Measurements from ENCODE around the gene MAPT. TPM values are rescaled to one million over a fixed set of nuclear protein-coding genes. Genes with fewer than 3 reads are reported as not detected.

MAPT gene
- total RNA-seq, 1 experiment from 2014 or later = 1.6 TPM

DNA sequence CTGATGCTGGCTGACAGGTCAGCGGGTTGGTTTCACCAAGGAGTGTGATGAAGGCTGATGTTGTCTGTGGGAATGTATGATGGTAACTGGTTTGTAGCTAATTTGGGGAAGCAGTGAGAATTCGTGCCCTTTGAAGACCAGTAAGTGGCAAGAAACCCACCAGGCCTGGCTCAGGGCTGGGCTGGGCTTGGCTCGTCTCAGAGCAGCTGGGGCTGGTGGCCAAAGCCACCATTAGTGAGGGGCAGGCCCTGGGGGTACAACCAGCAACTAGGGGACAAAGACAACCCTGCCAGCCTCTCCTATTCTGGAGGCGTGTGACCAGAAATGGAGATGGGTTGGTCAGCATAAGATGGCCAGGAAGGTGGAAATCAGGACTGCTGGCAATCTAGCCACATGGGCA lies 91.7 kb downstream of the MAPT start:
- Mint-ChIP-seq H3K36me3 (ENCODE audit: insufficient read depth, unreplicated experiment) (no peaks in the 10 kb centered on the region), H3K4me3 (ENCODE audit: low read depth, unreplicated experiment) (no peak overlapping the region), H3K27ac (ENCODE audit: unreplicated experiment) (no peak overlapping the region), H3K9me3 (ENCODE audit: low read depth, unreplicated experiment) (no peaks in the 10 kb centered on the region), H3K4me1 (ENCODE audit: low read depth, unreplicated experiment) (no peaks in the 10 kb centered on the region), H3K27me3 (ENCODE audit: unreplicated experiment) (peaks cover 92% of the 10 kb centered on the region)
- TF ChIP-seq, protein P1, sequence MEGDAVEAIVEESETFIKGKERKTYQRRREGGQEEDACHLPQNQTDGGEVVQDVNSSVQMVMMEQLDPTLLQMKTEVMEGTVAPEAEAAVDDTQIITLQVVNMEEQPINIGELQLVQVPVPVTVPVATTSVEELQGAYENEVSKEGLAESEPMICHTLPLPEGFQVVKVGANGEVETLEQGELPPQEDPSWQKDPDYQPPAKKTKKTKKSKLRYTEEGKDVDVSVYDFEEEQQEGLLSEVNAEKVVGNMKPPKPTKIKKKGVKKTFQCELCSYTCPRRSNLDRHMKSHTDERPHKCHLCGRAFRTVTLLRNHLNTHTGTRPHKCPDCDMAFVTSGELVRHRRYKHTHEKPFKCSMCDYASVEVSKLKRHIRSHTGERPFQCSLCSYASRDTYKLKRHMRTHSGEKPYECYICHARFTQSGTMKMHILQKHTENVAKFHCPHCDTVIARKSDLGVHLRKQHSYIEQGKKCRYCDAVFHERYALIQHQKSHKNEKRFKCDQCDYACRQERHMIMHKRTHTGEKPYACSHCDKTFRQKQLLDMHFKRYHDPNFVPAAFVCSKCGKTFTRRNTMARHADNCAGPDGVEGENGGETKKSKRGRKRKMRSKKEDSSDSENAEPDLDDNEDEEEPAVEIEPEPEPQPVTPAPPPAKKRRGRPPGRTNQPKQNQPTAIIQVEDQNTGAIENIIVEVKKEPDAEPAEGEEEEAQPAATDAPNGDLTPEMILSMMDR (IDR thresholded peaks at IDR 0.05; ENCODE audit: unreplicated experiment) = no peak
- intact Hi-C loops (cut with micrococcal nuclease; ENCODE audit: unreplicated experiment) = no loop called here
- no peak for DNase-seq
- CTCF ChIA-PET = no interaction called here
- BruUV-seq (replicated peaks) = no TSS peak

DNA sequence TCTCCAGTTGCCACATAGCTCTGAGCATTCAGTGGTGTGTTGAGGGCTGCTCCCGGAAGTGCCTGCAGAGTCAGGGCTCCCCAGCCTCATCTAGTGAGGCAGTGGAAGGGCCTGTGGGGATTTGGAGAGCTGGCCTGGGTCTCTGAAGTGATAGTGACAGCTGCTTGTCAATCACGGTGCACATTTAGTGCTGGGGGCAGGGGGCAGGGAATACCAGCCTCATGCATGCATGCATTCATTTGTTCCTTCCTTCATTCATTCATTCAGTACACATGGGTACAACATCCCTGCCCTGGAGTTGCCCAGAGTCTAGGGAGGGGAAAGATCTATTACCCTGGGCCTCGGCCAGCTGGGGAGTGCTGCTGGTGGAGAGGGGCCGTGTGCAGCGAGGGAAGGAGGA lies 93.4 kb downstream of the MAPT start:
- intact Hi-C loops (cut with micrococcal nuclease; ENCODE audit: unreplicated experiment) = no loop called here
- no peaks in the 10 kb centered on the region for H3K36me3 Mint-ChIP-seq (ENCODE audit: insufficient read depth, unreplicated experiment)
- H3K4me3 Mint-ChIP-seq (ENCODE audit: low read depth, unreplicated experiment) = no peak overlapping the region
- no peaks in the 10 kb centered on the region for H3K4me1 Mint-ChIP-seq (ENCODE audit: low read depth, unreplicated experiment)
- no peaks in the 10 kb centered on the region for H3K9me3 Mint-ChIP-seq (ENCODE audit: low read depth, unreplicated experiment)
- peaks cover 83% of the 10 kb centered on the region for H3K27me3 Mint-ChIP-seq (ENCODE audit: unreplicated experiment)
- H3K27ac Mint-ChIP-seq (ENCODE audit: unreplicated experiment) = no peak overlapping the region
- DNase-seq = no peak
- no TSS peak for BruUV-seq (replicated peaks)
- TF ChIP-seq, protein P1 (IDR thresholded peaks at IDR 0.05; ENCODE audit: unreplicated experiment) = no peak
- CTCF ChIA-PET = interaction anchor here (0.5 to 1.3 kb wide), 2 partner anchors 41 to 996 kb away, joined by 4 to 5 read pairs; no protein-coding TSS in a partner anchor

DNA sequence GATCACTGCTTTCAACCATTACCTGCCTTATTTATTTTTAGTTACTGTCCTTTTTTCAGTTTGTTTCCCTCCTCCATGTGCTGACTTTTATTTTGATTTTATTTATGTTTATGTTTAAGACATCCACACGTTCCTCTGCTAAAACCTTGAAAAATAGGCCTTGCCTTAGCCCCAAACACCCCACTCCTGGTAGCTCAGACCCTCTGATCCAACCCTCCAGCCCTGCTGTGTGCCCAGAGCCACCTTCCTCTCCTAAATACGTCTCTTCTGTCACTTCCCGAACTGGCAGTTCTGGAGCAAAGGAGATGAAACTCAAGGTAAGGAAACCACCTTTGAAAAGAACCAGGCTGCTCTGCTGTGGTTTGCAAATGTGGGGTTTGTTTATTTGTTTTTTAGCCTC lies 95.4 kb downstream of the MAPT start:
- no peaks in the 10 kb centered on the region for H3K36me3 Mint-ChIP-seq (ENCODE audit: insufficient read depth, unreplicated experiment)
- no peak overlapping the region for H3K4me3 Mint-ChIP-seq (ENCODE audit: low read depth, unreplicated experiment)

DNA sequence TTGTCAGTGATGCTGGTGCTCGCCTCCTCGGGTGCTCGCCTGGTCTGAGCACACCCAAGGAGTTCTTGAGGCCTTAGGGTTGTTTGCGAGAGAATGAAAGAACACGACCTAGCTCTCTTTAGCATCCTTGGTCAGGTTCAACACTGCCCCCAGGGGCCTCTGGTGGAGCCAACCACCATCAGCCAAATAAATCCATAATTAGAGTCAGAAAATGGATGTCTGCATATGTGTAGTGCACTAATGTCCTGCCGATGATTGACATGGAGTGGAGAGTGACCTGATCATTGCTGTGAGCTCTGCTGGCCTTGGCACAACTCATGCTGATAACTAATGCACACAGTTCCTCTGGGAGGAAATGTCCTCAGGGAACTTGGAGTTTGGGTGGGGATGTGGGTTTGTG lies 96.5 kb downstream of the MAPT start:
- Mint-ChIP-seq H3K36me3 (ENCODE audit: insufficient read depth, unreplicated experiment) (no peaks in the 10 kb centered on the region), H3K4me3 (ENCODE audit: low read depth, unreplicated experiment) (no peak overlapping the region), H3K27me3 (ENCODE audit: unreplicated experiment) (peaks cover 68% of the 10 kb centered on the region), H3K4me1 (ENCODE audit: low read depth, unreplicated experiment) (no peaks in the 10 kb centered on the region), H3K9me3 (ENCODE audit: low read depth, unreplicated experiment) (no peaks in the 10 kb centered on the region), H3K27ac (ENCODE audit: unreplicated experiment) (no peak overlapping the region)
- TF ChIP-seq, protein P1 (IDR thresholded peaks at IDR 0.05; ENCODE audit: unreplicated experiment) = no peak
- DNase-seq = no peak
- intact Hi-C loops (cut with micrococcal nuclease; ENCODE audit: unreplicated experiment) = no loop called here
- CTCF ChIA-PET = interaction anchor here (0.7 kb wide), 1 partner anchor 761 kb away, joined by 3 read pairs; no protein-coding TSS in a partner anchor
- no TSS peak for BruUV-seq (replicated peaks)

More for the DNA sequence above, 95.4 kb downstream of the MAPT start:
- Mint-ChIP-seq H3K27me3 (ENCODE audit: unreplicated experiment) (peaks cover 68% of the 10 kb centered on the region), H3K4me1 (ENCODE audit: low read depth, unreplicated experiment) (no peaks in the 10 kb centered on the region), H3K27ac (ENCODE audit: unreplicated experiment) (no peak overlapping the region), H3K9me3 (ENCODE audit: low read depth, unreplicated experiment) (no peaks in the 10 kb centered on the region)
- no TSS peak for BruUV-seq (replicated peaks)
- no peak for DNase-seq
- intact Hi-C loops (cut with micrococcal nuclease; ENCODE audit: unreplicated experiment) = no loop called here
- TF ChIP-seq, protein P1 (IDR thresholded peaks at IDR 0.05; ENCODE audit: unreplicated experiment) = no peak
- CTCF ChIA-PET = no interaction called here

Data from Calu3 (cell line).